ACC112 (cell line): ENCODE measurements around the gene P4HB.

ENCODE experiments used
- H2AFZ ChIP-seq: fragments of 200-600 bp; sonication (generic); one replicate; pipeline ENCODE4 v1.6.0; 2017; ENCODE audit warnings: antibody characterized with exemption, low read length; ENCODE audit not compliant: unreplicated experiment
- H3K27ac ChIP-seq: fragments of 200-600 bp; sonication (generic); 2 replicates; pipeline ENCODE4 v1.5.1; 2014; ENCODE audit warnings: low read depth, mild to moderate bottlenecking, antibody characterized with exemption, low read length, moderate library complexity
- H3K27me3 ChIP-seq: fragments of 200-600 bp; sonication (generic); 2 replicates; pipeline ENCODE4 v1.6.1; 2014; ENCODE audit warnings: mild to moderate bottlenecking, antibody characterized with exemption, low read length, moderate library complexity, mixed read lengths; ENCODE audit not compliant: insufficient read depth
- H3K36me3 ChIP-seq: fragments of 200-600 bp; sonication (generic); 2 replicates; pipeline ENCODE4 v1.6.1; 2016; ENCODE audit warnings: mild to moderate bottlenecking, antibody characterized with exemption, low read length, moderate library complexity, mixed read lengths; ENCODE audit not compliant: insufficient read depth
- H3K4me1 ChIP-seq: fragments of 200-600 bp; sonication (generic); one replicate; pipeline ENCODE4 v1.6.1; 2016; ENCODE audit warnings: low read length, mixed read lengths; ENCODE audit not compliant: insufficient read depth, unreplicated experiment, control insufficient read depth
- H3K4me3 ChIP-seq: fragments of 200-600 bp; sonication (generic); 2 replicates; pipeline ENCODE4 v1.5.1; 2014; ENCODE audit warnings: mild to moderate bottlenecking, low read depth, low read length
- H3K79me2 ChIP-seq: fragments of 200-600 bp; sonication (generic); one replicate; pipeline ENCODE4 v1.6.0; 2016; ENCODE audit warnings: low read length; ENCODE audit not compliant: control insufficient read depth, unreplicated experiment, insufficient read depth

The P4HB gene

GRCh38 chr17:81866440-81867169 is 6.3 kb upstream of the P4HB start:
- peak overlapping the region; percentile 50; the same call in 1 of the 2 replicates for H3K27ac ChIP-seq
- peaks cover 41% of the 10 kb centered on the region for H3K4me1 ChIP-seq
- H3K79me2 ChIP-seq = peaks cover 46% of the 10 kb centered on the region
- no peak overlapping the region for H3K4me3 ChIP-seq
- no peak overlapping the region for H2AFZ ChIP-seq
- no peaks in the 10 kb centered on the region for H3K27me3 ChIP-seq
- no peaks in the 10 kb centered on the region; the same call in 1 of the 2 replicates for H3K36me3 ChIP-seq

GRCh38 chr17:81865733-81866439 is 5.6 kb upstream of the P4HB start:
- Histone ChIP-seq H3K4me1 (peaks cover 41% of the 10 kb centered on the region), H3K4me3 (no peak overlapping the region), H3K27ac (peak overlapping the region; percentile 50; the same call in 1 of the 2 replicates), H3K36me3 (no peaks in the 10 kb centered on the region; the same call in 1 of the 2 replicates), H3K27me3 (no peaks in the 10 kb centered on the region), H3K79me2 (peaks cover 46% of the 10 kb centered on the region), H2AFZ (no peak overlapping the region)

GRCh38 chr17:81865358-81865732 is 5.0 kb upstream of the P4HB start:
- Histone ChIP-seq H3K4me3 (no peak overlapping the region), H3K79me2 (peaks cover 43% of the 10 kb centered on the region), H3K27me3 (no peaks in the 10 kb centered on the region), H3K4me1 (peaks cover 41% of the 10 kb centered on the region), H3K27ac (no peak overlapping the region), H3K36me3 (no peaks in the 10 kb centered on the region; the same call in 1 of the 2 replicates), H2AFZ (no peak overlapping the region)

- H3K36me3 ChIP-seq = no peaks in the 10 kb centered on the region; the same call in 1 of the 2 replicates
- no peaks in the 10 kb centered on the region for H3K27me3 ChIP-seq
- H2AFZ ChIP-seq = no peak overlapping the region
- H3K4me3 ChIP-seq = no peak overlapping the region
- H3K79me2 ChIP-seq = peaks cover 43% of the 10 kb centered on the region
- H3K27ac ChIP-seq = peak overlapping the region; percentile 48; the same call in 1 of the 2 replicates
- peaks cover 33% of the 10 kb centered on the region for H3K4me1 ChIP-seq
These were observed 3.8 kb upstream of the P4HB start for GRCh38 chr17:81863833-81864768.

GRCh38 chr17:81863123-81863675 is 2.9 kb upstream of the P4HB start:
- Histone ChIP-seq H3K4me1 (peaks cover 33% of the 10 kb centered on the region), H3K36me3 (peaks cover 7% of the 10 kb centered on the region; the same call in 1 of the 2 replicates), H3K27ac (peak overlapping the region; percentile 48), H3K27me3 (no peaks in the 10 kb centered on the region), H3K4me3 (peak overlapping the region; percentile 48), H3K79me2 (peaks cover 52% of the 10 kb centered on the region), H2AFZ (no peak overlapping the region)

GRCh38 chr17:81860756-81861568 is 627 bp upstream of the P4HB start:
- Histone ChIP-seq H3K79me2 (peaks cover 69% of the 10 kb centered on the region), H3K4me1 (peaks cover 30% of the 10 kb centered on the region), H3K27me3 (no peaks in the 10 kb centered on the region), H3K4me3 (peak overlapping the region; percentile 88), H2AFZ (no peak overlapping the region), H3K27ac (peak overlapping the region; percentile 93), H3K36me3 (peaks cover 15% of the 10 kb centered on the region; the same call in 1 of the 2 replicates)

- peaks cover 82% of the 10 kb centered on the region for H3K79me2 ChIP-seq
- peaks cover 36% of the 10 kb centered on the region for H3K4me1 ChIP-seq
- H3K27ac ChIP-seq = peak overlapping the region; percentile 78
These were observed 1.1 kb downstream of the P4HB start for GRCh38 chr17:81858967-81859905.

GRCh38 chr17:81858170-81858966 is 2.0 kb downstream of the P4HB start:
- H3K27ac ChIP-seq = no peak overlapping the region; the same call in 1 of the 2 replicates
- peak overlapping the region; percentile 84 for H3K4me3 ChIP-seq

More at GRCh38 chr17:81858967-81859905, 1.1 kb downstream of the P4HB start:
- H3K4me3 ChIP-seq = peak overlapping the region; percentile 84
- H2AFZ ChIP-seq = no peak overlapping the region
- no peaks in the 10 kb centered on the region for H3K27me3 ChIP-seq
- H3K36me3 ChIP-seq = peaks cover 27% of the 10 kb centered on the region; the same call in 1 of the 2 replicates

More at GRCh38 chr17:81858170-81858966, 2.0 kb downstream of the P4HB start:
- Histone ChIP-seq H3K27me3 (no peaks in the 10 kb centered on the region), H3K36me3 (peaks cover 32% of the 10 kb centered on the region; the same call in 1 of the 2 replicates), H3K4me1 (peaks cover 30% of the 10 kb centered on the region), H3K79me2 (peaks cover 81% of the 10 kb centered on the region), H2AFZ (no peak overlapping the region)
